HG03457 (cell line): ENCODE measurements around the gene LRIT2.
A peak's percentile ranks its signal among the peaks of the same experiment; 100 is the strongest.

Source experiments
- ATAC-seq: cut with Tn5 transposase; IDR thresholded peaks from one replicate; pipeline ENCODE4 v1.9.1; 2021; ENCODE audit warnings: moderate number of reproducible peaks; ENCODE audit not compliant: unreplicated experiment

LRIT2 gene

DNA sequence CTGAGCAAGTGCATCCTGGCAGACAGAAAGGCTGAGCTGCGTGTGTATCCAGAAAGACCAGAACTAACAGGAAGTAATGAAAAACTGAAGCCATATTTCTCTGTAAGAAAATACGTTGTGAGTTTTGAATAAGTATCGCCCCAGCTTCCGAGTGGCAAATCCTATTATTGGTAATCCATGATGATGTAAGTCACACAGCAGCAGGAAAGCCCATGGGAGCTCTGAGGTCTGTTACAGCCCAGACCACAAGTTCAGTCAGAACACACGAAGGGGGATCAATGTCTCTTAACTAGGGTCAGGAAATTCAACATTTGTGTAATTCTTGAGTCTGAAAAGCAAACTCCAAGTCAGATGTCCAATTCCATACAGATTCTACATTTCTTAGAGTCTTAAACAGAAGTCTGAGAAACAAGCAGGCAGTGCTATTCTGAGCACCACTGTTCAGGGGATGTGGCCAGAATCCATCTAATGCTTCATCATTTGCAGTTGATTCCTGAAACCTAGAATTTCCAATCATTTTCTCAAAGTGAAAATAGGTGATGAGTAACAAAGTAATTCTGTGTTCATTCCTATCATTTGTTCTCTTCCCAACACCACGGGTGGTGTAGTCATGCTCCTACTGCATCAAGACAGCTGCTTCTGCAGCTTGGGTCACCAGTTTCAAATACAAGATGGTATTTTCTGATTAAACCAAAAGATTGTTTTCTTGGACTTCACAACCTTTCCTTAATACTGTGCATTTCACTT, at the start of gene LRIT2:
Gene LRIT2 (minus strand): TSS at position 118 of the 747 bp plus-strand sequence. CDS start 24 bp downstream, at position 94.
- ATAC-seq, result no peak

- ATAC-seq, result no peak
Observed at GRCh38 chr10:84270708-84271107, 45.4 kb upstream of the LRIT2 start.

GRCh38 chr10:84269773-84270172, 44.4 kb upstream of the LRIT2 start:
- no peak for ATAC-seq

DNA sequence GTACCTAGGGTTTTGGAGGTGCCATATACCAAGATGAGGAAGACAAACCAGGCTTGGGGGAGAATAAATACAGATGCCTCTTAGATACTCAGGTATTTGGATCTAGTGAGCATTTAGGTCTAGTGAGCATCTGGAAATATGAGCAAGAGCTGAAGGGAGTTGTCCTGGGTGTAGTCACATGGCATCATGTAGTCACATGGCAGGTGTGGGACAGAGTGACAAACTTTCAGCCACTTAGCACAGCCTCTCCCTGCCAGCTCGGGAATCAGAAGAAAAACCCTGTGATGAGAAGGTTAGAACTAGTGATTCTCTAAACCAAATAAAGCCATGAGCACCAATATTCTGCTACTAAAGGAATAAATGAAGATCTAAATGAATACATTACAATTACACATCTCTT, 43.8 kb upstream of the LRIT2 start:
- no peak for ATAC-seq

DNA sequence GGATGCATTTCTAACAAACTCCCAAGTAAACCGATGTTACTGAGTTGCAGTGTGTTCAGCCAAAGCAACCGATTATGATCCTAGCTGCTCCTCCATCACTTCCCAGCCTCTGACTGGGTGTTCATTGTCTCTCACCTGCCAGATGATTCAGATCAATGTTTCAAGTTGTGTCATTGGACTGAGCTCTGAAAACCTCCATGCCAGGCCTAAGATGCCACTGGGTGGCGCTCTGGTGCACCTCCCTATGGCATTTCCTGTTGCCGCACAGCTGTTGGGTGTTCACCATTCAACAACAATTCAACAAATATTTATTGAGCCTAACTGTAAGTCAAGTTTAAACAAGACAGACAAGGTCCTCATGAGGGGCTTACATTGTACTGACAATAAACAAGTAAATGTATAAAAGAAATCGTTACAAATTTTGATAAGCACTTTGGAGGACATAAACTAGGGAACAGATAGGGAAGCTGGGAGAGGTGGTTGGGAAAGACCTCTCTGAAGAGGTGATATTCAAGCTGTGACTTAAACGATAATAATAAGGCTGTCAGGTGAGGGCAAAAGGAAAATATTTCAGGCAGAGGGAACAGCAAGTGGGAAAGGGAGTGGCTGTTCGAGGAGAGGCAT, 42.3 kb upstream of the LRIT2 start:
- ATAC-seq, result no peak

GRCh38 chr10:84265418-84265817, 40.1 kb upstream of the LRIT2 start:
- ATAC-seq, result no peak

GRCh38 chr10:84264611-84265141, 39.3 kb upstream of the LRIT2 start:
- peak; percentile 88 for ATAC-seq

DNA sequence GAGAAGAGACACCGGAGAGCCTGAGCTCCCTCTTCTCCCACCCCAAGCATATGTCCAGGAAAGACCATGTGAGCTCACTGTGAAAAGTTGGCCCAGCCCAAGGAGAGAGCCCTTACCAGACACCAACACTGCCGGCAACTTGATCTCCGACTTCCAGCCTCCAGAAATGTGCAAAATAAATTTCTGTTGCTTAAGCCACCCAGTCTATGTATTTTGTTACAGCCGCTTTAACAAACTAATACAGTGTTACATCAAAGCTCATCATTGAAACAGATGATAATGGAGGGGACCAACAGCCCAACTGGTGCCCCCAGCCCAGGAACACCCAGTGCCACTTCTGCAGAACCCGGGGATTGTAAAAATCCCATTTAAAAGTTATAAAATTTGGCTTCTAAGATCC, 38.4 kb upstream of the LRIT2 start:
- no peak for ATAC-seq

DNA sequence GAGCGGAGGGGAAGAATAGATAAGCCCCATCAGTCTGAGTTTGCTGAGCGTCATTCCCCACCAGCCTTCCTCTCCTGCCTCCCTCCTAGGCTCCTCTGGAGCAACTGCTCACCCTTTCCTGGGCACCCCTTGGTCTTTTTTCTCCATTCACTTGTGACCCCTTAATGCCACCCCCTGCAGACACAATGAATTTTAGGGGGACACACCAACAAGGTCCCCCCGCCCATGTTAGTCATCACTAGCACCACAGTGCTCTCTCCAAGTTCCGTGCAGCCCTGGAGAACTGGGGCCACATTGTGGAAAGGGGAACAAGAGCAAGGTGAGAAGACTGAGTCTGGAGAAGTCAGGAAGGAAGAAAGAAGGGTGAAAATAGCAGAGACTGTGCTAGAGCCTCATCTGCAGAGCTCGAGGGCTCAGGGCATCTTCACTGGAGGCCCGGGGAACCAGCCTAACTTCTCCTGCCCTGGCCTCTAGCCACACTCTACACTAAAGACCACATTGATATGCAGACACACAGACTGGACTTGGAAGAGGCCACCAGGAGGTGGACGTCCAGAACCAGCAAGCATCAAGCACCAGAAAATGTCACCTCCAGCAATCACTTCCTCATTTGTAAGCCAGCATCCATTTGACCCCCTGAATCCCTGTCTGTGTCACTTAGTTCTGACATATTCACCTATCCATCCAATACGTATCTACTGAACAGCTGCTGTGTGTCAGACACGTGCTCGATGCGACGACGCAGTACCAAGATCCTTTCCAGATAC, 37.0 kb upstream of the LRIT2 start:
- ATAC-seq, result no peak

DNA sequence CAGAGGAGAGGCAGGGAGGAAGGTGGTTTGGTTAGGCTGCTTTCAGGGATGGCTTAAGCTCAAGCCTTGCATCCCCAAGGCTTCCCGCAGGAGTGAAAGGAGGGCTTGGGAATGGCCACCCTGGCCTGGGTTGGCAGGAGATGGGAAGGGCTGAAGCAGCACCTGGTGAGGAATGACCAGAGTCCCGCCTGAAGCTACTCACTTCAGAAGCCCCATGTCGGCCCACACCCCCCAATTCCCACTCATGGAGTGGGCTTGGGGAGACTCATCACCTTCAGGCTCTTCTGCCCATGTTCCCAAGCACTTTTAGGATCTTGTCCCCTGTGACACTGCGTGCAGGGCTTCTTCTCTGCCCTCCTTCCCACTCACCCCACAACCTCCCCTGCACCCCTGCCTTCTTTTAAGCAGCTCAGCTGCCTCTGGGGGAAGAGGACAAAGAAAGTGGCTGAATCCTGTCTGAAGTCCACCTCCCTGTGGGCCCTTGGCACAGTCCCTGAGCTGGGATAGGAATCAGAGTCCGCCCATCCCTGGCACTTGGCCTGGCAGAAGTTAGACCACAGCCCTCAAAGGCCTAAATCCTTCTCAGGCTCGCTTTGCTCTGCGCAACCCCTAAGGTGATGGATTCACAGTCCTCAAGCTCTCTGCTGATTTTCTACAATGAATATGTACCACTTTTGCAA, 36.0 kb upstream of the LRIT2 start:
- no peak for ATAC-seq

GRCh38 chr10:84258034-84258695, 32.8 kb upstream of the LRIT2 start:
- no peak for ATAC-seq

DNA sequence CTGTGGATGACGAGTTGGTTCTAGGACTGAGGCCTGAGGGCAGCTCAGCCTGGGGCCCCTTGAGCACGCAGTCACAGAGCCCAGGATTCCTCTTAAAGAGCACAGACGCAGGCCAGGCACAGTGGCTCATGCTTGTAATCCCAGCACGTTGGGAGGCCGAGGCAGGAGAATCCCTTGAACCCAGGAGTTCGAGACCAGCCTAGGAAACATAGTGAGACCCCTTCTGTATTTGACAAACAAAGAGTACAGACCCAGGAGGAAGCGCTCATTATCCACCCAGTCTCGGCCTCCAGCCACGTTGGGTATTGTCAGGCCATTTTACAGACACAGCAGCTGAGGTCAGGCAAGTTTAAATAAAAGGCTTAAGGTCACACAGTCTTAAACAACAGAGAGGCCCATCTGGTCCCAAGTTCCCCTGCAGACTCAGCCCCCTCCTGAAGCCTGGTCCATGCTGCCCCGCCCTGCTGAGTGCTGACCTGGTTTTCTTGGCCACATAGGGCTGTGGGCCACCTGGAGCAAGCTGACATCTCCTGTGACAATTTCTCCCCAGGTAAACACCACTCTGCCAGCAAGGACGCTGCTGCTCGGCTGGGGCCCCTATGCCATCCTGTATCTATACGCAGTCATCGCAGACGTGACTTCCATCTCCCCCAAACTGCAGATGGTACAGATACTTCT, 32.1 kb upstream of the LRIT2 start:
- no peak for ATAC-seq

GRCh38 chr10:84256510-84257342, 31.4 kb upstream of the LRIT2 start:
- ATAC-seq, result no peak

DNA sequence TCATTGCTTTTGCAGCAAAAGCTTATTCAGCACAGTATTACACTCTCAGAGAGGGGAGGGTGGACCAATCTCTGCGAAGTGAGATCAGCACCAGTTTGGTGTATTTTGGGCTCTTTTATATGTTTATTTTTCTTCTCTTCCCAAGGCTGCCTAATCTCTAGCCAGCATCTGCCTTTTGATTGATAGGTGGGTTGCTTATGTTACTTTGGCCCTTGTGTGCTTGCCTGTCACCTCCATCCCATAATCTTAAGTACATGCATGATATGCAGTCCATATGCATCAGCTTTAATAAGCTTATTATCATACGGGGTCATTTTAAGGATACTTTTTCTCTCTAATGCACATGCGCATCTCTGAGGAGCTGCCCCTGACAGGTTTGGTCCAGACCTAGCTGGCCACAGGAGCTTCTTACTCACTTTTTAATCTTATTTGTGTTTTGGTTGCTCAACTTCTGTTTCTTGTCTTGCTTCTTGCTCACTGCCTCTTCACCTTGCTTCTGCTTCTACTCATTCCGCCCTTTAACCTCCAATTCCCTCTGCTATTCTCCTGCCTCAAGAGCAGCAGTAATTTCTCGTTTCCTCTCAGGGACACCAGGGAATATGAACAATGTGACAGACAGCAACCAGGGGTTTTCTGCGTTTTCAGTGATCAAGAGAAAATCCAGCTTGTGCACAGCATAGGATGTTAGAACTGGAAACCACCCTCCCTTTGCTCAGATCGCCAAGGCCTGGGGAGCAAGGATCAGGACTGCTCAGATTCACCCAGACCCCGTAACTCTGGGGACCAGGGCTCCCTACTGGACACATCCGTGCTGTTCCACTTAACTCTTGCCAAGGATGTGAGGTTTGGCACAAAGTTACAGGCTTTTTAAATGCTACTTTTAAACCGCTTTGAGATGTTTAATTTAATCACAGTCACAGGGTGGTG, 29.5 kb upstream of the LRIT2 start:
- no peak for ATAC-seq

DNA sequence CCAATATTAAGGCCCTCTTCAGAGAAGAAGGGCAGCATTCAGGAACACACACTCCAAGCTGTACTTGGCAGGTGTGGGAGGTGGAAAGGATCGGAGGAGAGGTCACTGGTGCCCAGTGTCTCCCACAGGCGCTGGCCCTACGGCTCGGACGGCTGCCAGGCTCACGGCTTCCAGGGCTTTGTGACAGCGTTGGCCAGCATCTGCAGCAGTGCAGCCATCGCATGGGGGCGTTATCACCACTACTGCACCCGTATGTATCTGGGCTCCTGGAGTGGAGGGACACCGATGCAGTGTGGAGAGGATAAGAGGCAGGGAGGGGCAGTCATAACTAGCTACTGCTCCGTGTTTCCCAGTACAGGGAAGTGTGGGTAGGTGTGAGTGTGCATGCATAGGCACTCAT, 23.4 kb upstream of the LRIT2 start:
- ATAC-seq, result no peak

- no peak for ATAC-seq
Observed at GRCh38 chr10:84247496-84247895, 22.2 kb upstream of the LRIT2 start.

DNA sequence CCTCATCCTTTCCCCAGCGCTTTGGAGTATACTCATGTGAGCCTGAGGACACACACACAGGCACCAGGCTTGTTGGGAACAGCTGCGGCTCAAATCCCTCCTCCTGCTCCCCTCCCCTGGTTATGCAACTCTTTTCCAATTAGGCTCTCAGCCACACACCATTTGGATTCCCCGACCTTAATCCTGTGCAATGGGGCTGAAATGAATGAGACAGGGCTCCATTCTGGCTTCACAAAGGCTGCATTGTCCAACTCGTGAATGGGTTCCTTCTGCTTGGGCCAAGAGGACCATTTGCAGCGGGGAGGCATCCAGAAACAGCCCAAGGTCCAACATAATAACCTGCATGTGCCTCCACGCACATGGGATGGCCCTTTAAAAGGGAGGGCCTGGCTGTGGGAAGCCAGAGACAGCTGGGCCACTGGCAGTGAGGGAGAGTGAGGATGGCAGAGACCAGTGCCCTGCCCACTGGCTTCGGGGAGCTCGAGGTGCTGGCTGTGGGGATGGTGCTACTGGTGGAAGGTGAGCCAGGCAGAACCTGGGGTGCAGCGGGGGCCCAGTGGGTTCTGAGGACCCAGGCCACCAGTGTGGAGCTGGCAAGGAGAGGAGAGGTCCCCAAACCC, 19.4 kb upstream of the LRIT2 start, which contains the start of gene RGR:
Gene RGR (plus strand): TSS at position 403 of the 620 bp plus-strand sequence. CDS start 38 bp downstream, at position 441.
- no peak for ATAC-seq
